GM19455 (cell line): Measurements from ENCODE around the gene FOXP1.
A peak's percentile ranks its signal among the peaks of the same experiment; 100 is the strongest.

Experiments used
- ATAC-seq: cut with Tn5 transposase; IDR thresholded peaks from one replicate; pipeline ENCODE4 v1.9.1; 2021; ENCODE audit not compliant: unreplicated experiment

Gene FOXP1

DNA sequence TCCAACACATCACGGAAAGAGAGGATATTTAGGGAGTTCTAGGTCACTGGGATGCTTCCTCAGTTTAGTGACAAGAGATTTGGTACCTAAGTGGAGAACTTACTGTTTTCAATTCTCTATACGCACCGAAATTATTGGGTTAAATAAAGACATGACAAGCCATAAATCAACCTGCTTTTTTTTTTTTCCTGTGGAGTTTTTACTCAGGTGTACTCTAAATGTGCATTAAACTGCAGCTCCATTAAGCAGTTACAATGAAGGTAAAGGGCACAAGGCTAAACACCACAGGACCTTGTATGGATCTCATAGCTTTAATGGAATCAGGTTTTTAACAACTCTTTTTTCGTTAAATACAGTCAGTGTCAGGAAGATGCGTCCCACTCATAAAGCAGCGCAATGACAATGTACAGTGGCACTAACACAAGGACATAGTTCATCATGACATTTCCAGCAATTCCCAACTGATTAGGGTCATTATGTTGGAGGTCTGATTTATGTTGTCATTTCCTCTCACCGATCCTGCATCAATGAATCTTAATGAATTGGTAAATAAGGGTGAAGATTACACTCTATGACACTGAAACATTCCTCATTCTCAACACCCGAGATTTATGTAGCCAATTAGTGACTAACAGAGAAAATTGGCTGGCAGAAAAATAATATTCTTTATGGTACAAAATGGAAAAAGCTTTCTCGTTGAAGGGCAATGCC, 355.2 kb downstream of the FOXP1 start:
- no peak for ATAC-seq

DNA sequence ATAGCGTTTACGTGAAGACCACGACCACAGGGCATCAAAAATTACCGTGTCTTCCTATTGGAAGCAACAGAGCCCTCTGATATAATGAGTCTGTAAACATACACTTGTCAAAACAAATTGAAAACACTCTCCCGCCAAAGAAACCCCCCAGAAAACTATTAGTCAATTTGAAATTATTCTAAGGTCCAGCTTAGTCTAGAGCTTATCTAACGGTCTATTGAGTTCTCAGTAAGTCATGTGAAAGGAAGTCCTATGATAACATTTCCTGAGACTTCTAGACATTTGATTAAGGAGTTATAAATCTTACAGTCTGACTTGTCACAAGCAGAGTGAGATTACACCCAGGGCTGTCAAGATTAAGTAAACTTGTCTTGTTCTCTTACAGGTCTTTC, 356.3 kb downstream of the FOXP1 start:
- peak; percentile 4 for ATAC-seq

- ATAC-seq = peak; percentile 88
Measured at GRCh38 chr3:71226565-71227269, 356.8 kb downstream of the FOXP1 start.

GRCh38 chr3:71225951-71226564, 357.5 kb downstream of the FOXP1 start:
- ATAC-seq = no peak

GRCh38 chr3:71225002-71225684, 358.4 kb downstream of the FOXP1 start:
- no peak for ATAC-seq

DNA sequence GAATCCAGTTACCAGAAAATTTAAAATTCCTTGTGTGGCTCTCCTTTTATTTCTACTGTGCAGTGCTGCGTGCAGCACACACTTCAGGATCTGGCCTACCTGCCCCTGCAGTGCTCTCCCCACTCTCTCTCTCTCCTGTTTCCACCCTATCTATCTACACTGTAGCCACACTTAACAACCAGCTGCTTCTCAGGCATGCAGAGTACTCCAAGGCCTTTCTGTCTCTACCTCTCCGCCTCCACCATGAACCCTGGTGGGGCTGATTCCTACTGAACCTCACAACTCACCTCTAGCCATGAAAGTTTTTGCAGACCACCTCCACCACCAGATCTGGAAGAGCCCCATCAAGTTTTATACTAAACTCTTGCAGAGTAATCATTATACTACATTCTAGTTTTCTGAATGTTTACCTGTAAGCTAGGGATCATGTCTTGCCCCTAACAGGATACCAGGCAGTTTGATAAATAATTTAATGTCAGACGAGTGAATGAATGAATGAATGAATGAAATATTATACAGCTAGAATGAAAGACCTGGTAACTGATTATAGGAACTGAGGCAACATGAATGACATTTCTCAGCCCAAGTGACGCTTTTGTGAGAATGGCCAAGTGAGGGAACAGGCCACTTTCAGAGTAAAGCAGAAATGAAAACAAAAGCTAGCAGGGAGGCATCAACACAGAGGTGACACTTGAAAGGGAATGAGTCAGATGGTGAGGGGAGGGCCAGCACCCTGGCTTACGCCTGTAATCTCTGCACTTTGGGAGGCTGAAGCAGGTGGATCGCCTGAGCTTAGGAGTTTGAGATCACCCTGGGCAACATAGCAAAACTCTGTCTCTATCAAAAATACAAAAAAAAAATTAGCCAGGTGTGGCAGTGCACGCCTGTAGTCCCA, 363.5 kb downstream of the FOXP1 start:
- ATAC-seq = no peak

DNA sequence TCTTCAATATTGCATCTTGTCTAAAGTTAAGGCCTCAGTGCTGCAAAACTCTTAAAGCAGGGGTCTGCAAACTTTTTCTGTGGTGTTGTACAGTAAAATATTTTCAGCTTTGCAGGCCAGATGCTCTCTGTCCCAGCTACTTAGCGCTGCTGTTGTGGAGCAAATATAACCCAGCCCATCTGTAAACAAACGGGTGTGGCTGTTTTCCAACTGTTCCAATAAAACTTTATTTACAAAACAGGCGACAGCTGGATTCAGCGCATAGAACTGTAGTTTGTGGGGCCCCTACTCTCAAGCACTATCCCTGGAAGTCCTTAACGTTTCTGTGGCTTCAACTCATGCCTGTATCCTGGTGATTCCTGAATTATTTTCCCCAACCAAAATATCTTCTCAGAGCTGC, 365.0 kb downstream of the FOXP1 start:
- no peak for ATAC-seq

DNA sequence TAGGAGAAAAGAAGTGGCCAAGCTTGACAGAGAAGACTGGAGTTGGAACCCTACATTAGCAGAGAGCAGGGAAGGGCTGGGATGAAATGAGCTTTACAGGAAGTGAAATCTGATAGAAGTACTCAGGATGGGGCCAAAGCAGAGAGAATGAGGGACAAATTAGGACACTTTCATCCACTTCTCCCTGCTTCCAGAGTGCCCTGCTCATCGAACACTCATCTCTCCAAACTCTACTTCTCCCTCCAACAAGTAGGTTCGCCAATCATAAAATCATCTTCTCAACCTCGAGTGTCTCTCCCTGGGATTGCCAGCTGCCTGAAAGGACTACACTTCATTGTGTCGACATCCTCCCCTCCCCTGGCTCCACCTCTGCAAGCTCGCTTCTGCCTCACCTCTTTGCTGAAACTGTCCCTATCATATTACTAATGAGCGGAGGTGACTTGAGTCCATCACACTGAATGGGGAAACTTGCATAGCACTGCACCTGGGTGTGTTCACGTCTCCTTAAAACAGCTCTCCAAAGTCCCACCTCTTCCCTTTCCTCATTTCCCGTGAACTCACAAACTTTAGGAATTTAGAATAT, 365.8 kb downstream of the FOXP1 start:
- ATAC-seq = no peak

GRCh38 chr3:71215351-71215750, 368.2 kb downstream of the FOXP1 start:
- no peak for ATAC-seq

DNA sequence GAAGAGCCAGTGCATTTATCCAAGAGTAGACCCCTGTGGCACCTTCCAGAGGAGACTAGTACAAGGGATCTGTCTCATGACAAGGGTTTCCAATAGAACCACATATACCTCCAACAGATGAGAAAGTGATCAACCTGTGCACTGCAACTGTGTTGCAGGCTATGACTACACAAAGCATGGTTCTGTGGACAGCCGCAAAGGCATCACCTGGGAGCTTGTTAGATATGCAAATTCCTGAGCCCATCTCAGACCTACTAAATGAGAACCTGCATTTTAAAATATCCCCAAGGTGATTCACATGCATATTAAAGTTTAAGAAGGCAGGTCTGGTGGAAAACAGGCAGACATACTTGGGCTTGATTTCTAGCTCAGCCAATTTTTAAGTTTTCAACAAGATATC, 368.7 kb downstream of the FOXP1 start:
- no peak for ATAC-seq

- ATAC-seq = no peak
Measured at GRCh38 chr3:71214016-71214415, 369.5 kb downstream of the FOXP1 start.

DNA sequence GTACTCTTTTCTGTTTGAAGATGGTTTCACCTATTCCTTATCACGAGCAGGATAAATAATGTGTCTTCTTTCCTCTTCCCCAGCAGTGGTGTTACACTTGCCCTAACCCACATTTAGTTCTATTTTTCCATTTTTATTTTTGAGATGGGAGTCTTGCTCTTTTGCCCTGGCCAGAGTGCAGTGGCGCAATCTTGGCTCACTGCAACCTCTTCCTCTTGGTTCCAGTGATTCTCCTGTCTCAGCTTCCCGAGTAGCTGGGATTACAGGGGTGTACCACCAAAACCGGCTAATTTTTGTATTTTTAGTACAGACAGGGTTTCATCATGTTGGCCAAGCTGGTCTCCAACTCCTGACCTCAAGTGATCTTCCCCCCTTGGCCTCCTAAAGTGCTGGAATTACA, 372.4 kb downstream of the FOXP1 start:
- no peak for ATAC-seq

DNA sequence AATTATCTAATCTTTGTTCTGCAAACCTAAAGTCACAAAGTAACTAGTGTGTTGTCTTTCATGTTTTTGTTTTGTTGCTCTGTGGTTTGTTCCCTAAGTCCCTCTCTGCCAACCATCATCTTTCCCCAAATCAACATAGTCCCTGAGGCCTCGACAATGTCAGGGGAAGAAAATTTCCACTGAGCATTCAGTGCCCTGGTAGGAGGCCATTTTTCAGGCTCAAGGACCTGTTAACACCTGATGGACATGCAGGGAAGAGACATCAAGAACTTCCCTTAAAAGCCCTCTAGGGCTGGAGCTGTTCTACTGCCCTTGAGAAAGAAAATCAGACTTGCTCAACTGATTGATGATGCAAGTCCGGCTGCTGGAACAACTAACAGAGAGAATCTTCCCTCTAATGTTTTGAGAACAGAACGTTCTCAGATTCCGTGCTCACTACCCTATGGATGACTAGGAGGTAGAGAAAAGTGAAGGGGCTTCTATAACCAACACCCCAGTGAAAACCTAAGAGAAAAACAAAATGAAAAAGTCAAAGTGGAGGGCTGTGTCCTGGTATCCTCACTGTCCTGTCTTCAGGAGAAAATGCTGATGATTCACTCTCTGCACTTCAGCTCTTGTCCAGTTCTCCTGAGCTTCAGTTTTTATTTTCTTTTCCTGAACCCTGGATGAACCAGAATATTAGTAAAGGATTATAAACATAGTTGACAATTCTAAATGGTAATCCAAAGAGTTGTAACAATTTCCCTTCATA, 373.1 kb downstream of the FOXP1 start:
- ATAC-seq = no peak

DNA sequence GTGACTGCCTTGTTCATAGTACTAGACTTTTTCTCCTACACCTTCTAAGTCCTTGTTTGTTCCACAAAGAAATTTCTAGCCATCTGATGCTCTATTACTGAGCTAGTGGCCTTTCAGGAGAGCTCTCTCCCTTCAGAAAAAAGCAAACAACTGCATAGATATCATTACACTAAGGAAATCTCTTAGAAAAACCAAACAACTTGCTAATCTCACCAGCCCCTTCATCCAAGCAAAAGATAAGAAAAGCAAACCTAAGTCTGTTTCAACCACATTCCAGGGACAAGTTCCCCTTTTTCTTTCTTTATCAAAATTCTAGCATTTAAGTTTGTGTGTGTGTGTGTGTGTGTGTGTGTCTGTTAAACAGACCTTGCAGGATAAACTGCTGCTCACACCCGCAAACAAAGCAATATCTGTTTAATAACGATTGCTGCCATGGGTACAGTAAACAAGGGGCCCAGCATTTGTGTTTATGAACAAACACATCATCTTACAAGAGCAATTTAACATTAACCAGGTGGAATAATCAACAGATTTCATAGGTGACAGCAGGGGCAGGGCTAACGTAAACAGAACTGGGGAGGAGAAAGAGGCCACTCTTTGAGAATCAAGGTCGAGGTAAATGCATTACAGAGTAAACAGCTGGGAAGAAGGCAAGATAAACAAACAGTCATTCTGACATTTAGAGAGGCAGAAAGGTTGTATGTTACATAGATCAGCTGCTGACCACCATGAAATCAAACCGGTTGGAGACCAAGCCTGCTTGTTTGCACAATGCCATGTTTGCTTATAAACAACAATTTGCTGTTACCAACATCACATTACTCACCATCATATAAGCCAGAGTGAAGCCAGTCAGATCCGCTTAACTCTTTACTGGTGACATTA, 375.1 kb downstream of the FOXP1 start:
- no peak for ATAC-seq

DNA sequence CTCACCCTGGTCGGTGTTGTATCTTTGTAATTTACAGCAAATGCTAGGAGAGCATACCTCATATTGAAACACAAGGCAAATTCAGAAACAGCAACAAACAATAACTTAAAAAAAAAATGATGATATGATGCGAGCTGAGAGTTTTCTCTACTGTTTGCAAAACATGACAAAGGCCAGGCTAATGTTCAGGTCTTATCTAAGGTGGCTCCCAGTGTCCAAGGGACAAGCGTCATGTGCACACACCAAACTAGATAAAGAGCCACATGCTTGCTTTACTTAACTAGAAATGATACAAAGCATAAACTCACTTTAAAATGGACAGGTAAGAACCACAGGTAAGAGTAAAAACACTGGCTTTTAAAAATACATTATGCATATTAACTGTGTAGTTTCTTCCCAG, 375.9 kb downstream of the FOXP1 start:
- no peak for ATAC-seq

- ATAC-seq = no peak
Measured at GRCh38 chr3:71206305-71207165, 377.0 kb downstream of the FOXP1 start.

GRCh38 chr3:71203727-71204488, 379.6 kb downstream of the FOXP1 start:
- no peak for ATAC-seq
